OCI-LY7 (cell line): ENCODE data around the gene CYP46A1. TPM values are rescaled to one million over a fixed set of nuclear protein-coding genes. Genes with fewer than 3 reads are reported as not detected.

Source experiments
- BruUV-seq: library from RNA; stranded (reverse); fragments of 400-500 nt; replicated peaks from 2 replicates; lab custom pipeline; 2021; lab: Mats Ljungman, UMichigan
- CTCF ChIA-PET: fragments of 300-600 bp; sonication (Branson Sonifier 250); formaldehyde crosslinking; loops from one replicate; lab custom pipeline; 2022; ENCODE audit warnings: antibody characterized with exemption; ENCODE audit not compliant: unreplicated experiment; lab: Charles Lee
- POLR2A ChIA-PET: fragments of 300-600 bp; sonication (Branson Sonifier 250); formaldehyde crosslinking; loops from one replicate; lab custom pipeline; 2022; ENCODE audit warnings: antibody characterized with exemption; lab: Charles Lee
- DNase-seq: peaks from one replicate; pipeline ENCODE4 v3.0.0-alpha.2; 2015; ENCODE audit warnings: low spot score
- H2AFZ ChIP-seq: fragments of 200-600 bp; sonication (generic), shearing (Covaris generic); 2 replicates; pipeline ENCODE4 v1.6.1; 2014; ENCODE audit warnings: mild to moderate bottlenecking, antibody characterized with exemption, low read length, moderate library complexity
- H3K27ac ChIP-seq: fragments of 200-600 bp; sonication (generic); 2 replicates; pipeline ENCODE4 v1.5.1; 2014; ENCODE audit warnings: mixed run types, low read depth, mild to moderate bottlenecking, moderate library complexity, low read length, inconsistent platforms; ENCODE audit not compliant: poor library complexity, severe bottlenecking
- H3K36me3 ChIP-seq: fragments of 200-600 bp; sonication (generic); 2 replicates; pipeline ENCODE4 v1.6.1; 2014; ENCODE audit warnings: mild to moderate bottlenecking, antibody characterized with exemption, low read length, moderate library complexity, mixed read lengths; ENCODE audit not compliant: insufficient read depth
- H3K4me1 ChIP-seq: fragments of 200-600 bp; sonication (generic); 2 replicates; pipeline ENCODE4 v1.5.1; 2014; ENCODE audit warnings: mild to moderate bottlenecking, low read length; ENCODE audit not compliant: insufficient read depth, poor library complexity, severe bottlenecking
- H3K4me2 ChIP-seq: fragments of 200-600 bp; sonication (generic); 2 replicates; pipeline ENCODE4 v1.6.1; 2014; ENCODE audit warnings: mild to moderate bottlenecking, low read length
- H3K4me3 ChIP-seq: fragments of 200-600 bp; sonication (generic); 2 replicates; pipeline ENCODE4 v1.5.1; 2014; ENCODE audit warnings: mild to moderate bottlenecking, low read depth, low read length; ENCODE audit not compliant: poor library complexity, severe bottlenecking
- H3K79me2 ChIP-seq: fragments of 200-600 bp; sonication (generic); 2 replicates; pipeline ENCODE4 v1.6.1; 2016; ENCODE audit warnings: low read depth, mild to moderate bottlenecking, low read length, moderate library complexity, mixed read lengths; ENCODE audit not compliant: insufficient read depth
- H3K9me2 ChIP-seq: fragments of 200-600 bp; sonication (generic); 2 replicates; pipeline ENCODE4 v1.6.1; 2016; ENCODE audit warnings: mild to moderate bottlenecking, low read length, mixed read lengths; ENCODE audit not compliant: insufficient read depth
- H3K9me3 ChIP-seq: fragments of 200-600 bp; sonication (generic); 2 replicates; pipeline ENCODE4 v1.6.1; 2014; ENCODE audit warnings: mild to moderate bottlenecking, mixed run types, low read length, mixed read lengths
- H4K20me1 ChIP-seq: fragments of 200-600 bp; sonication (generic); 2 replicates; pipeline ENCODE4 v1.6.1; 2014; ENCODE audit warnings: mild to moderate bottlenecking, antibody characterized with exemption, low read length, moderate library complexity, mixed read lengths; ENCODE audit not compliant: insufficient read depth
- EZH2phosphoT487 ChIP-seq: fragments of 200-600 bp; sonication (generic); IDR thresholded peaks from 2 replicates; pipeline ENCODE4 v1.6.1; 2018; ENCODE audit warnings: low read depth, borderline replicate concordance, mild to moderate bottlenecking, mixed run types, antibody characterized with exemption, low read length, moderate library complexity, mixed read lengths
- intact Hi-C: fragments of 100-400 bp; cut with micrococcal nuclease; formaldehyde crosslinking; loops from one replicate; pipeline ENCODE4 v1.10.0; 2022; ENCODE audit not compliant: unreplicated experiment
- total RNA-seq, 2 experiments: library from RNA; depleted of rRNA in 1 of 2; stranded (reverse); fragments of >200 nt in 1 of 2; shearing (Covaris generic) in 1 of 2; gene quantifications; 2 replicates each; pipeline ENCODE4 v1.2.3, GENCODE V29; 2014 to 2022

Gene CYP46A1
- total RNA-seq, 2 experiments from 2014 or later: 4.1 to 10.8 TPM

- no peaks in the 10 kb centered on the region for H3K4me1 ChIP-seq
- intact Hi-C loops: no loop called here
- no peak for DNase-seq
- TF ChIP-seq EZH2phosphoT487: no peak
- H3K9me2 ChIP-seq: no peaks in the 10 kb centered on the region
- ChIA-PET POLR2A (interaction anchor here (0.7 kb wide), 1 partner anchor 71 kb away, joined by 4 read pairs; no protein-coding TSS in a partner anchor), CTCF (interaction anchor here (0.6 kb wide), 1 partner anchor 67 kb away, joined by 3 read pairs; no protein-coding TSS in a partner anchor)
- BruUV-seq: no TSS peak
- no peak overlapping the region for H3K4me2 ChIP-seq
- no peak overlapping the region for H3K27ac ChIP-seq
- no peaks in the 10 kb centered on the region for H3K36me3 ChIP-seq
- H4K20me1 ChIP-seq: no peaks in the 10 kb centered on the region
- no peaks in the 10 kb centered on the region for H3K79me2 ChIP-seq
- no peaks in the 10 kb centered on the region for H3K9me3 ChIP-seq
- H2AFZ ChIP-seq: no peak overlapping the region
- H3K4me3 ChIP-seq: no peak overlapping the region
Observed at GRCh38 chr14:99775351-99775750, 91.3 kb downstream of the CYP46A1 start.

Other genes with a start within 250 kb of the CYP46A1 start
- gene SETD3, start 203.4 kb upstream of the CYP46A1 start, total RNA-seq (2014; rRNA removed; shearing (Covaris generic)): 42.4 and 45.2 TPM in 2 replicates
- 62.1 and 65.5 TPM in 2 replicates for gene SETD3, start 203.4 kb upstream of the CYP46A1 start, total RNA-seq (2022)
- 25.1 and 38.8 TPM in 2 replicates for gene CCNK, start 202.9 kb upstream of the CYP46A1 start, total RNA-seq (2014; rRNA removed; shearing (Covaris generic))
- gene CCNK, start 202.9 kb upstream of the CYP46A1 start, total RNA-seq (2022): 69.0 and 76.3 TPM in 2 replicates
- 3.6 and 6.4 TPM in 2 replicates for gene CCDC85C, start 80.1 kb upstream of the CYP46A1 start, total RNA-seq (2014; rRNA removed; shearing (Covaris generic))
- 14.6 and 15.0 TPM in 2 replicates for gene CCDC85C, start 80.1 kb upstream of the CYP46A1 start, total RNA-seq (2022)
- gene HHIPL1, start 39.2 kb upstream of the CYP46A1 start, total RNA-seq (2014; rRNA removed; shearing (Covaris generic)): 0.25 and 1.5 TPM in 2 replicates
- 0.61 and 0.72 TPM in 2 replicates for gene HHIPL1, start 39.2 kb upstream of the CYP46A1 start, total RNA-seq (2022)
- not detected in 2 replicates for gene EML1, start 109.1 kb downstream of the CYP46A1 start, total RNA-seq (2014; rRNA removed; shearing (Covaris generic))
- gene EML1, start 109.1 kb downstream of the CYP46A1 start, total RNA-seq (2022): not detected in 2 replicates